Stimulated activated CD8-positive, alpha-beta memory T cell treated with anti-CD3 and anti-CD28 coated beads, Interleukin-2, amount 100 ng/mL, for 48 hours (primary cell): ENCODE results near the gene KCNMB2.
"Not testable (repeated sequence)": the region's sequence is repeated elsewhere in the genome, so short reads cannot be mapped to it uniquely, and the experiment has no call there.

Experiments used
- DNase-seq, 2 donors: peaks; one replicate each; pipeline ENCODE4 v3.0.0-alpha.2; 2020; ENCODE audit warnings: low read depth in 2 of 2

KCNMB2 gene

DNA sequence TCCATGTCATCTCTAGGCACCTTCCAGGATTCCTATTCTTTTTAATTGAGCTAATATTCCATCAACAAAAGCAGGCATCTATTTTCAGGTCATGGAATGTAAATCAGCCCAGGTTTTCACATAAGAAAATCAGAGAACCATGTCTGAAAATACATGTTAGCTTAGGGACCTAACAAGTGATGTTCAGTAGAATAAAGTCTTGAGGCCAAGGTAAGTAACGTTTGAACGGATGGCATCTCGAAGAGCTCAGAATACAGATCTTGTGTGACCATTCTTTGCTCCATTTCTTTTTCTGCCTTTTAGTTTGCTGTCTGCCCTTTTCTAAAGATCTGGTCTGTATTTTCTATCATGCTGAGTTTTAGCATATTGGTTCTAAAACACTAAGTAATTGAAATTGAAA lies 16.5 kb upstream of the KCNMB2 start:
- DNase-seq = no peak

DNA sequence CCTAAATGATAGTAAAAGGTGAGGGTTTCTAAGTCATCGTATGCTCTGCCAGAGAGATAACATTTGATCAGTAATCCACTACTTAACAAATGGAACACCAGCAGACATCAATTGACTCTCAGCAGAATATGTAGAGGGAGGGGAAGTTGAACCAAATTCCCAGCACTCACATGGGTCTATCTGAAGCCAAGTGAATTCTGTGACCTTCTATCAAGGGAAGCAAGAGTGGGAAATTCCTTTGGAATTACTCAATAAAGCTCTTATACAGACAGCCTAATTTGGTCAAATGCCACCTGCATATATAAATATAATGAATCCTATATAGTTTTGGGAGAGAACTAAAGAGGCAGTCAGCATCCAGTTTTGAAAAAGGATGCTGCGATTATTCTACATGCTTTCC lies 15.8 kb upstream of the KCNMB2 start:
- no peak for DNase-seq

GRCh38 chr3:178522200-178523052 lies 13.8 kb upstream of the KCNMB2 start:
- no peak for DNase-seq

GRCh38 chr3:178525251-178525650 lies 11.0 kb upstream of the KCNMB2 start:
- no peak for DNase-seq

- DNase-seq = no peak
Measured at GRCh38 chr3:178526291-178526690, 9.9 kb upstream of the KCNMB2 start.

- DNase-seq = no peak
Measured at GRCh38 chr3:178527981-178528380, 8.3 kb upstream of the KCNMB2 start.

DNA sequence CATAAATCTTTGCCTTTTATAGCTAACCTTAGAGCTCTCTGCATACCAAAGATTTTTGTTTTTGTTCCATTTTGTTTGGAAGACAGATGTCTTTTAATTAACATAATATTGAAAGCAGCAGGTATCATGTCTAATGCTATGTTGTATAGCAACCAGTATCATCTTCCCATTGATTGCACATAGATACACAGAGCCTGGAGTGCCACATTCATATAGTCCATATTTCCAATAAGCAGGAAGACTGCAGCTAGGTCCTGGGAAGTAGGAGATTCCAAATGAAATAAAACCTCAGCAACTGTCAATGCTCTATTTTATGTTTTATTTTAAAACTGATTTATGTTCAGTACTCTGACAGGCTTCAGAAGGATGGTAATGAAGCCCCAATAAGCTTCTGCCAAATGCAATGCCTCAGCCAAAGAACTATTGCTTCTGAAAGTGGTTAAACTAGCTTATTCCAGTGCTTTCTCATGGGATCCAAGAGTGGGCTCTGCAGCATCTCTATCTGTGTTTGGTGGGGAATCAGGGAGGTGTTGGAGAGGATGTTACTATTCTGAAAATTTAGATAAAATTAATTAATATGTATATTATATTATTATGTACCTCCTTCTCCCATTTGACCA lies 6.5 kb upstream of the KCNMB2 start:
- no peak for DNase-seq

GRCh38 chr3:178532476-178532875 lies 3.8 kb upstream of the KCNMB2 start:
- no peak for DNase-seq

DNA sequence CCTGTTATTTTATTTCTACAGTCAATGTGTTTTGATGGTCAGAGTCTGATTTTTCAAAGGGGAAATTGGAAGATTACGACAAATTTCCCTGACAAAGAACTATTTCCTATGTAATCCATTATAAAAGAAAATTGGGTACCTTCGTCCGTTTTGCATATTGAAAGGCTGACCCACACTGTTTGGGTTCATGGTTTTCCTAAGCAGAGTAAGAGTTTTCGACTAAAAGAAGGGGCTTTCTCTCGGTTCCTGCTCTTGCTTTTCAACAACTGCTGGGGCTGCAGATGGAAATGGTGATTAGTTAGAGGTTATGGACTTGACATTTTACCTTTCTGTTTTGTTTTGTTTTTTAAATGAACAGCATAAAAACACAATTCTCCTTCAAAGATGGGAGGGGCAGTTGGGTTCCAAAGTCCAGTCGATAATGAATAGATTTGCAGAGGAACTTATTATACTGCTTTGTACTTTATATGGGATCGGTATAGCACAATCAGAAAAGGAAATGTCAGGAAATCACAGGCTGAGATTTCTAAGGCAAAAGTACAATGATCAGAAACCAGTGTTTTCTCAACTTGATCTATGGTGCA lies 978 bp downstream of the KCNMB2 start:
- no peak for DNase-seq

DNA sequence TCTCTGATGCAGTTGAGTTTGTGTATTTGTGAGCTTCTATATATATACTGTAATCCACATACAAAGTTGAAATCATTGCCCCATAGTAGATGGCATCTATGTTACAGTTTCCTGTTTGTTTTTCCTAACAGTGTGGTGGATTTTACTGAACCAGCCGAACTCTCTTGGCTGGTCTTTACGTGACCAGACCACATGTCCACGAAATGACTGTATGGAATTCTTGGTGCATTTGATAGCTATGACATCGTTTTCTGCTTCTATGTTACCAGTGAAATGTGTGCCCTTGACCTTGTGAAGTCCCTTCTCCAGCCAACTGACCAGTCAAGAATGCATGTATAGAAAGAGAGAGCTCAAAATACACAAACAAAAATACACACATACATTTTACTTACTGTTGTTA lies 1.8 kb downstream of the KCNMB2 start:
- DNase-seq = no peak

- no peak for DNase-seq
Measured at GRCh38 chr3:178540184-178540583, 3.9 kb downstream of the KCNMB2 start.

DNA sequence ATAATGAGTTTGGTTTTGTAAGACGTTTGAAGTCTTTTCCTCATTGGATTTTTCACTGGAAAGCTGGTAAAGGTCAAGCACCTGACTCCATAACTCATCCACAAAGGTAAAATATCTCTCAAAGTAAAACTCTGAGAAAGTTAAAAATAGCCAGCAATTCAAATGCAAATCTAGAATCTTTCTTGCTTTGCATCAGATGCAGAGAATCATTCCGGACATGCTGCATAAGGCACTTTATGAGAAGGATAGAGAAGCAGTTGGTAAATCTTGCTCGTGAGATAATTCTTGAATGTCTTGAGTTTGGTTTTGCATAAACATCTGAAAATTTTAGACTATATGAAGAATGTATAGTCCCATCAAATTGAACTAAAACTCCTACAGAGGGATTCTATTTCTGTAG lies 9.1 kb downstream of the KCNMB2 start:
- DNase-seq = no peak

GRCh38 chr3:178546079-178546478 lies 9.8 kb downstream of the KCNMB2 start:
- no peak for DNase-seq

- DNase-seq = not testable (repeated sequence)
Measured at GRCh38 chr3:178549426-178549825, 13.2 kb downstream of the KCNMB2 start.

GRCh38 chr3:178551916-178552321 lies 15.7 kb downstream of the KCNMB2 start:
- no peak for DNase-seq

DNA sequence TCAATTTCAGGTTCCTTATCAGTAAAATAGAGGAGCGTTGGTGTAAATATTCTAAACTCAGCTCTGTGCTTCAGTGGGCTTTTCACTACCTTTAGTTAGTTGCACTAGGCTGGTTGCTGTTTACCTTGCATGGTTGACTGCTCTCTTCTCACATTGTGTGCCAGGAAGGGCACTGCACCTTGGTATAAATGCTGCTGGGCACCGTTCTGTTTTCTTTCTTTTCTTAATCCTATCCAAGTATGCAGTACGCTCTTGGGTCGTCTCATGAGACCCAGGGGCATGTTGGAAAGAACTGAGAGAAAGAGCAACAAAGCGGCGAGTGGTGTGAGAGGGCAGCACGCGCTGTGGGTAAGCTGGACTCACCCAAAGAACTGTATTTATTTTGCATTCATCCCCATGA lies 22.4 kb downstream of the KCNMB2 start:
- no peak for DNase-seq

- DNase-seq = no peak
Measured at GRCh38 chr3:178560759-178561158, 24.5 kb downstream of the KCNMB2 start.

DNA sequence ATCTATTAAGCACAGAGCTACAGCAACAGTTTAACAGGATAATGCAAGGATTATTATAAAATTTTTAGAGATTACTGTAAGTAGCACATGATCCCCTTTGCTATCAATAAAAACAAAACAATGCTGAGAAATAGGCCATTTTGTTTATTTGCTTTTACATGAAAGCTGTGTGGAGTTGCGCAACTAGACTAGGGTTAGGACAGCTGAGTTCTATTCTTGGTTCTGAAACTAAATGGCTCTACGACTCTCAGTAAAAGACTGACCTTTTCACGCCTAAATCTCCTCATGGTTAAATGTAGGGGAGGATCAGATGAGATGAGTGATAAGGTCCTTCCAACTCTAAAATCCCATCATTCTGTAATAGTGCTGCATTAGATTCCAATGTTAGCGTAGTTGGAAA lies 25.0 kb downstream of the KCNMB2 start:
- no peak for DNase-seq

DNA sequence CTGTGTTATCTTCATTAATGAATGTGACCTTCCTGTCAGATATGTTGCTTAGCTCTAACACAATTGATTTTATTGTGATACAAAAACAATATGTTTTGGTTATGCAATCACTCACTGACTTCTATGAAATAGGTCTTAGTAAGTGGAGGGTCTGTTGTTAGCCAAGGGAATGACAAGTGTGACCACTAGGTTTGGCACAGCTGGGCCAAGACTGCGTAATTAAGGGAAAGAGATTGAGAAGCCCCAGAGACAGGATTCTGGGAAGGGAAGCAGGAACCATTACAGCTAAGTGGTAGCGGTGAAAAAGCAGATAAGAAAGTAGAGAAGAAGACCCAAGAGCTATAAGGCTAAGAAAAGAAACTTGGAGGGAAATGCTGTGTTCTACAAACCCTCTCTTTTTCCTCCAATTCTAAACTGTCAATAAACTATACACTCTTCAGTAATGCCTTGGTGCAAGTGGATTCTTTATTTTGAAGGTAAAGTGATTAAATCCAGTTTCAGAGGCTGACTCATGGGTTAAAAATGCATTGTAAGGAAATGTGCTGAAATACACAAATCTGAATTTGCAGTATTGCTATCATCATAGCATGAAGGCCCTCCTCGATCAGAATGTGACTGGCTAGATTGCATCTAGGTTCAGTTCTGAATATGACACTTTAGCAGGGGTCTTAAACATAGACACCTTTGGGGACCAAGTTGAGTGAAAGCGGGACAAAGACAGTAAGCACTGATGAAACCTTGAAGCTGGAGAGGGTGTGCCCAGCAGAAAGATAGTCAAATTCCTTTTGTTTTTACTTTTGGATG lies 26.1 kb downstream of the KCNMB2 start:
- DNase-seq = no peak

DNA sequence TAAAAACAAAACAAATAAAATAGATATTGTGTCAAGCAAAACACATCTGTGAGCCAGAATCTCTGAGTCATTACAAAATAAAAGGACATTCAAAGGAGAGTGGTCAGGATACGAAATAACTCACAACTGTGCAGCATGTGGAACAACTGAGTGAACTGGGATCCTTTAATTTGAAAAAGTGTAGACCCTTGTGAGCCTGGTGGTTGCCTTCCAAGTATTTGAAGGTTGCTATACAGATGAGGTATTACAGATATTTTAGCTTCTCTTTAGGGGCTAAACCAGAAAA lies 26.7 kb downstream of the KCNMB2 start:
- no peak for DNase-seq

DNA sequence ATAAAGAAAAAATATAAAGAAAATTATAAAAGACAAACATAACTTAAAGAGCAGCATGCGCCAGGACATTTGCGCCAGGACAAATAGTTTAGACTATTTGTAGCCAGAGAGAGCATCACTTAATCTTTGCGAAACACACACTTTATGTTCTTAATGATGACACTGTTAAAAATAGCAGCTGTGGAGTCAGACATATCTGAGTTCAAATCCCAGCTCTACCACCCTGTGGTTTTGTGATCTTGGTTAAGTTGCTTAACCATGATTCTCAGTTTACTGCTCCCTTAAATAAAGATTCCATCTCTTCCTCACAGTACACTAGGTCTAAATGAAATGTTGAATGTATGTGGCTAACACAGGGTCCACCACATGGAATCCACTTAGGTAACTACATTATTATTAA lies 31.4 kb downstream of the KCNMB2 start:
- DNase-seq = no peak

GRCh38 chr3:178568155-178568731 lies 32.0 kb downstream of the KCNMB2 start:
- no peak for DNase-seq
